A549 (cell line): ENCODE measurements around the gene RAPGEF4. TPM values are rescaled to one million over a fixed set of nuclear protein-coding genes. Genes with fewer than 3 reads are reported as not detected.

Experiments used
- ATAC-seq, 2 experiments: fragments of 200-7000 bp in 1 of 2; fragments of >200 bp in 1 of 2; cut with Nextera tagmentation in 1 of 2; cut with Tn5 transposase in 1 of 2; 3 replicates each; pipeline versions ENCODE4 v1.8.0 to v1.9.1; 2018 to 2020; ENCODE audit warnings: mild to moderate bottlenecking in 1 of 2, moderate library complexity in 1 of 2
- CTCF ChIA-PET: fragments of 300-600 bp; sonication (Branson Sonifier 250); formaldehyde crosslinking; extraction: SDS; loops from one replicate; lab custom pipeline; 2021; ENCODE audit warnings: antibody characterized with exemption, inconsistent platforms; lab: Yijun Ruan, JAX
- POLR2A ChIA-PET: fragments of 350-600 bp; formaldehyde crosslinking; extraction: SDS; loops from one replicate; lab custom pipeline; 2021; ENCODE audit warnings: antibody characterized with exemption, inconsistent platforms; lab: Yijun Ruan, JAX
- DNase-seq, 2 experiments: peaks; one replicate each; pipeline versions ENCODE4 v3.0.0 to v3.0.0-alpha.2; 2011 to 2016; ENCODE audit warnings: low read depth in 1 of 2, low spot score in 1 of 2
- FAIRE-seq: peaks from 2 replicates; lab custom pipeline; 2011; peaks lifted over from hg19 to GRCh38; lab: Jason Lieb, UNC
- H3K27ac ChIP-seq, 2 experiments: fragments of >200 bp; sonication (Bioruptor Twin); formaldehyde crosslinking; 3 replicates each; pipeline ENCODE4 v1.5.1; 2016 to 2017
- H3K4me1 ChIP-seq: fragments of >200 bp; sonication (Bioruptor Twin); formaldehyde crosslinking; 3 replicates; pipeline ENCODE4 v1.6.1; 2016
- H3K4me2 ChIP-seq: fragments of >200 bp; sonication (Bioruptor Twin); formaldehyde crosslinking; 3 replicates; pipeline ENCODE4 v1.6.1; 2016
- H3K4me3 ChIP-seq: fragments of >200 bp; sonication (Bioruptor Twin); formaldehyde crosslinking; 3 replicates; pipeline ENCODE4 v1.5.1; 2016
- H3K9me3 ChIP-seq: fragments of >200 bp; sonication (Bioruptor Twin); formaldehyde crosslinking; 3 replicates; pipeline ENCODE4 v1.6.1; 2016
- CEBPB ChIP-seq, 2 experiments: fragments of >200 bp in 1 of 2; sonication (Bioruptor Twin) in 1 of 2; formaldehyde crosslinking in 1 of 2; IDR thresholded peaks; 2 replicates each; pipeline ENCODE4 v1.6.1; 2012 to 2016
- CTCF ChIP-seq: fragments of >200 bp; sonication (Bioruptor Twin); formaldehyde crosslinking; IDR thresholded peaks from 3 replicates; pipeline ENCODE4 v1.5.1; 2016
- ELK1 ChIP-seq: fragments of 150-350 bp; IDR thresholded peaks from 2 replicates; pipeline ENCODE4 v1.6.1; 2014; ENCODE audit warnings: low read depth, mild to moderate bottlenecking, low read length
- FOSL2 ChIP-seq, 2 experiments: fragments of 450-650 bp in 1 of 2; fragments of >200 bp in 1 of 2; sonication (Bioruptor Twin) in 1 of 2; formaldehyde crosslinking; IDR thresholded peaks; 2 replicates each; pipeline versions ENCODE4 v1.5.0 to v1.6.1; 2016 to 2020; ENCODE audit warnings: mild to moderate bottlenecking in 1 of 2, moderate library complexity in 1 of 2
- HMGXB4 ChIP-seq: fragments of 250-450 bp; sonication (Bioruptor Pico); IDR thresholded peaks from 2 replicates; pipeline ENCODE4 v1.5.0; 2021; ENCODE audit warnings: mild to moderate bottlenecking, moderate library complexity, borderline replicate concordance
- JUNB ChIP-seq: fragments of >200 bp; sonication (Bioruptor Twin); formaldehyde crosslinking; IDR thresholded peaks from 2 replicates; pipeline ENCODE4 v1.6.1; 2016
- MYC ChIP-seq: IDR thresholded peaks from 2 replicates; pipeline ENCODE4 v1.6.1; 2012; ENCODE audit warnings: mild to moderate bottlenecking, inconsistent platforms, low read length, improper control_type of control experiment, borderline replicate concordance
- POLR2AphosphoS2 ChIP-seq: conservative IDR thresholded peaks from 2 replicates; pipeline ENCODE4 v1.6.1; 2012; ENCODE audit warnings: low read length, improper control_type of control experiment, inconsistent platforms
- RARB ChIP-seq: fragments of 250-450 bp; sonication (Bioruptor Pico); IDR thresholded peaks from 2 replicates; pipeline ENCODE4 v1.8.0; 2021; ENCODE audit warnings: mild to moderate bottlenecking, moderate library complexity
- RFX5 ChIP-seq: fragments of 450-650 bp; IDR thresholded peaks from 2 replicates; pipeline ENCODE4 v1.7.1; 2014; ENCODE audit warnings: antibody characterized with exemption, mild to moderate bottlenecking, moderate library complexity
- ZNF302 ChIP-seq: fragments of 250-450 bp; sonication (Bioruptor Pico); IDR thresholded peaks from 2 replicates; pipeline ENCODE4 v1.9.0; 2021; ENCODE audit warnings: inconsistent platforms, mild to moderate bottlenecking, moderate library complexity
- WGBS: methylation state at CpG from one replicate; pipeline ENCODE4 v1.1.6; 2017; ENCODE audit errors: missing lambda C conversion rate; 5-methylcytosine and 5-hydroxymethylcytosine counted together
- polyA plus RNA-seq, 4 experiments: library from polyadenylated mRNA; depleted of rRNA in 3 of 4; stranded (reverse); fragments of >200 nt; fragmentation: RNase III in 1 of 4; extraction: RNeasy Plus Mini Kit Qiagen cat#74134 plus additional on column Dnase treatment in 1 of 4; gene quantifications; 2 replicates in 3 of 4; 3 replicates in 1 of 4; pipeline ENCODE4 v1.2.3, GENCODE V29; 2011 to 2017

Gene RAPGEF4
- polyA plus RNA-seq, 2 of the 4 experiments (the other 2 are of a cell fraction): 0.18 to 1.1 TPM

GRCh38 chr2:172945510-172945850, 209.8 kb downstream of the RAPGEF4 start (continued):
- TF ChIP-seq CTCF (no peak), FOSL2 (IDR thresholded peaks at IDR 0.05) (no peak), FOSL2 (CRISPR knock-in tag; IDR thresholded peaks at IDR 0.05) (no peak)
- TF ChIP-seq, all 56 proteins: peak for 0

GRCh38 chr2:172947461-172948153, 212.0 kb downstream of the RAPGEF4 start:
- no peak for FAIRE-seq

GRCh38 chr2:172949522-172949921, 213.9 kb downstream of the RAPGEF4 start:
- no peaks in the 10 kb centered on the region for H3K4me1 ChIP-seq
- ChIA-PET POLR2A (no interaction called here), CTCF (no interaction called here)
- no peak for FAIRE-seq
- no peak overlapping the region for H3K4me3 ChIP-seq
- H3K27ac ChIP-seq: no peak overlapping the region
- TF ChIP-seq MYC (no peak), POLR2AphosphoS2 (no peak), HMGXB4 (no peak), ELK1 (no peak)
- TF ChIP-seq, all 56 proteins: peak for 0
- DNase-seq (no peak), ATAC-seq (no peak)
- Histone ChIP-seq H3K4me2 (no peak overlapping the region), H3K9me3 (no peaks in the 10 kb centered on the region)

More at GRCh38 chr2:172947461-172948153, 212.0 kb downstream of the RAPGEF4 start:
- POLR2A ChIA-PET: no interaction called here
- Histone ChIP-seq H3K4me2 (no peak overlapping the region), H3K9me3 (no peaks in the 10 kb centered on the region), H3K4me1 (no peaks in the 10 kb centered on the region), H3K27ac (no peak overlapping the region)
- ATAC-seq: no peak
- 48% methylated on average over 3 of the region's 3 CpGs for WGBS
- CTCF ChIA-PET: interaction anchor here (1.0 kb wide), 2 partner anchors 16 to 79 kb away, joined by 3 read pairs; no protein-coding TSS in a partner anchor
- no peak for TF ChIP-seq FOSL2 (IDR thresholded peaks at IDR 0.05)
- peak; percentile 33; the same call in 1 of the 2 replicates for TF ChIP-seq FOSL2 (CRISPR knock-in tag; IDR thresholded peaks at IDR 0.05)
- no peak for TF ChIP-seq JUNB
- TF ChIP-seq, all 56 proteins: peak for 1
- no peak overlapping the region for H3K4me3 ChIP-seq
- no peak for DNase-seq

- Histone ChIP-seq H3K9me3 (no peaks in the 10 kb centered on the region), H3K27ac (no peak overlapping the region), H3K4me3 (no peak overlapping the region), H3K4me2 (no peak overlapping the region), H3K4me1 (no peaks in the 10 kb centered on the region)
- FAIRE-seq (no peak), ATAC-seq (no peak), DNase-seq (no peak)
- POLR2A ChIA-PET: no interaction called here
- no peak for TF ChIP-seq MYC
- peak; percentile 31 to 37; a peak in 2 of 4 replicates for TF ChIP-seq CEBPB (IDR thresholded peaks at IDR 0.05)
- CTCF ChIA-PET: interaction anchor here (0.6 kb wide), 1 partner anchor 1371 kb away, joined by 3 read pairs; no protein-coding TSS in a partner anchor
Measured at GRCh38 chr2:172950565-172950964, 214.9 kb downstream of the RAPGEF4 start.

- no peak overlapping the region for H3K4me3 ChIP-seq
- no peaks in the 10 kb centered on the region for H3K4me1 ChIP-seq
- TF ChIP-seq ZNF302 (CRISPR knock-in tag) (no peak), RFX5 (no peak), RARB (no peak)
- WGBS: 75% methylated on average over 2 of the region's 2 CpGs
- POLR2A ChIA-PET: no interaction called here
- no peak overlapping the region for H3K27ac ChIP-seq
- FAIRE-seq (no peak), ATAC-seq (peak; percentile 45 to 50; a peak in 2 of 6 replicates), DNase-seq (no peak)
- CTCF ChIA-PET: interaction anchor here (0.6 kb wide), 1 partner anchor 177 kb away, joined by 3 read pairs; no protein-coding TSS in a partner anchor
- no peaks in the 10 kb centered on the region for H3K9me3 ChIP-seq
- no peak overlapping the region for H3K4me2 ChIP-seq
Measured at GRCh38 chr2:172951554-172951953, 215.9 kb downstream of the RAPGEF4 start.
